Measurements from ENCODE around the gene KSR2.

DNA sequence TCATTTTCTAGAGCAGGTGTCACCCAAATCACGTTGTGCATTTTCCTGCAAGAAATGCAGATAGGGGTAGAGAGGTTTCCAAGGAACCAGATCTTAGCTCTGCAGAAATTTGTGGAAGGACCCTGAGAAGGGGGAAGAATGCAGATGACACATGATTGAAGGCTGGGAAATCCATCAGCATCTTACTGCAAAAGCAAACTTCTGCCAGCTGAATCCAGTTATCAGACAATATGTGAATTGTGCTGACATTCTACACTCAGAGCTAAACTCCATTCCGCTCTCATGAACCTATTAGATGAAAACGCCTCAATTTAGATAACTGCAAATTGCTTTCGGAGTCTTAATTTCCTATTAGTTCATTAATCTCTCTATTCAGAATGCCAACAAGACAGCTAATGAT lies 396.0 kb downstream of the KSR2 start:
- TF ChIP-seq, protein P1, sequence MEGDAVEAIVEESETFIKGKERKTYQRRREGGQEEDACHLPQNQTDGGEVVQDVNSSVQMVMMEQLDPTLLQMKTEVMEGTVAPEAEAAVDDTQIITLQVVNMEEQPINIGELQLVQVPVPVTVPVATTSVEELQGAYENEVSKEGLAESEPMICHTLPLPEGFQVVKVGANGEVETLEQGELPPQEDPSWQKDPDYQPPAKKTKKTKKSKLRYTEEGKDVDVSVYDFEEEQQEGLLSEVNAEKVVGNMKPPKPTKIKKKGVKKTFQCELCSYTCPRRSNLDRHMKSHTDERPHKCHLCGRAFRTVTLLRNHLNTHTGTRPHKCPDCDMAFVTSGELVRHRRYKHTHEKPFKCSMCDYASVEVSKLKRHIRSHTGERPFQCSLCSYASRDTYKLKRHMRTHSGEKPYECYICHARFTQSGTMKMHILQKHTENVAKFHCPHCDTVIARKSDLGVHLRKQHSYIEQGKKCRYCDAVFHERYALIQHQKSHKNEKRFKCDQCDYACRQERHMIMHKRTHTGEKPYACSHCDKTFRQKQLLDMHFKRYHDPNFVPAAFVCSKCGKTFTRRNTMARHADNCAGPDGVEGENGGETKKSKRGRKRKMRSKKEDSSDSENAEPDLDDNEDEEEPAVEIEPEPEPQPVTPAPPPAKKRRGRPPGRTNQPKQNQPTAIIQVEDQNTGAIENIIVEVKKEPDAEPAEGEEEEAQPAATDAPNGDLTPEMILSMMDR (IDR thresholded peaks at IDR 0.05) = no peak
- TF ChIP-seq POLR2A (IDR thresholded peaks at IDR 0.05) (no peak), POLR2AphosphoS5 (IDR thresholded peaks at IDR 0.05; ENCODE audit: insufficient read depth in 1 of 2, low read depth in 1 of 2) (no peak)
